Endothelial cell of umbilical vein (primary cell): ENCODE results near the gene USF3. TPM values are rescaled to one million over a fixed set of nuclear protein-coding genes. Genes with fewer than 3 reads are reported as not detected.

Experiments
- BruUV-seq: library from RNA; stranded (reverse); fragments of 400-500 nt; replicated peaks from 2 replicates; lab custom pipeline; 2021; lab: Mats Ljungman, UMichigan
- CTCF ChIA-PET: fragments of 300-600, 350-600 bp; sonication (Branson Sonifier 250); formaldehyde crosslinking; loops from one replicate; lab custom pipeline; 2021; ENCODE audit warnings: antibody characterized with exemption, inconsistent platforms; lab: Charles Lee
- POLR2A ChIA-PET: fragments of 300-600, 350-600 bp; sonication (Branson Sonifier 250); formaldehyde crosslinking; loops from one replicate; lab custom pipeline; 2021; ENCODE audit warnings: antibody characterized with exemption, inconsistent platforms; lab: Charles Lee
- DNase-seq: peaks from one replicate; pipeline ENCODE4 v3.0.0-alpha.2; 2011; ENCODE audit warnings: low read depth, low spot score
- FAIRE-seq: peaks from 2 replicates; lab custom pipeline; 2011; peaks lifted over from hg19 to GRCh38; lab: Jason Lieb, UNC
- H2AFZ ChIP-seq: 2 replicates; pipeline ENCODE4 v1.6.0; 2012; ENCODE audit warnings: low read depth, low read length, control low read depth, inconsistent platforms
- H3K27ac ChIP-seq: 2 replicates; pipeline ENCODE4 v1.5.1; 2011; ENCODE audit warnings: low read depth, mild to moderate bottlenecking, control low read depth, low read length, moderate library complexity; ENCODE audit not compliant: insufficient read depth
- H3K27me3 ChIP-seq, 2 experiments: 2 replicates each; pipeline versions ENCODE4 v1.6.0 to v1.6.1; 2011; ENCODE audit warnings: low read length in 2 of 2, mixed read lengths in 1 of 2; ENCODE audit not compliant: control insufficient read depth in 2 of 2, insufficient read depth in 2 of 2
- H3K36me3 ChIP-seq, 2 experiments: 2 replicates in 1 of 2; 3 replicates in 1 of 2; pipeline ENCODE4 v1.5.1; 2011; ENCODE audit warnings: low read length in 2 of 2, mild to moderate bottlenecking in 1 of 2, moderate library complexity in 1 of 2; ENCODE audit not compliant: control insufficient read depth in 2 of 2, insufficient read depth in 2 of 2; ENCODE audit errors: extremely low read depth in 1 of 2
- H3K4me1 ChIP-seq: 3 replicates; pipeline ENCODE4 v1.5.1; 2011; ENCODE audit warnings: mild to moderate bottlenecking, low read length; ENCODE audit not compliant: control insufficient read depth, insufficient read depth; ENCODE audit errors: extremely low read depth
- H3K4me2 ChIP-seq: 2 replicates; pipeline ENCODE4 v1.6.1; 2011; ENCODE audit warnings: low read length, control low read depth, mixed read lengths; ENCODE audit not compliant: insufficient read depth
- H3K4me3 ChIP-seq, 3 experiments: fragments of 200-600 bp in 1 of 3; sonication (generic), shearing (Covaris generic) in 1 of 3; replicated peaks in 1 of 3; 2 replicates each; pipeline ENCODE4 v1.5.1; 2011 to 2016; ENCODE audit warnings: control low read depth in 3 of 3, low read length in 3 of 3, mild to moderate bottlenecking in 2 of 3, inconsistent platforms in 1 of 3, low read depth in 1 of 3, moderate library complexity in 1 of 3; ENCODE audit not compliant: insufficient read depth in 1 of 3
- H3K79me2 ChIP-seq: 2 replicates; pipeline ENCODE4 v1.6.0; 2012; ENCODE audit warnings: low read length, inconsistent platforms; ENCODE audit not compliant: control insufficient read depth, insufficient read depth
- H3K9ac ChIP-seq: replicated peaks from 2 replicates; pipeline ENCODE3; 2011; ENCODE audit warnings: low read length, control low read depth; ENCODE audit not compliant: insufficient read depth; ENCODE audit errors: extremely low read depth
- H3K9me1 ChIP-seq: replicated peaks from 3 replicates; pipeline ENCODE4 v1.6.0; 2011; ENCODE audit warnings: mild to moderate bottlenecking, low read length; ENCODE audit not compliant: control insufficient read depth, insufficient read depth; ENCODE audit errors: extremely low read depth
- H3K9me3 ChIP-seq: replicated peaks from 2 replicates; pipeline ENCODE4 v1.5.1; 2012; ENCODE audit warnings: low read length, inconsistent platforms; ENCODE audit not compliant: control insufficient read depth, insufficient read depth
- H4K20me1 ChIP-seq: replicated peaks from 2 replicates; pipeline ENCODE3; 2011; ENCODE audit warnings: mild to moderate bottlenecking, low read length; ENCODE audit not compliant: control insufficient read depth, insufficient read depth; ENCODE audit errors: extremely low read depth
- EZH2 ChIP-seq: IDR thresholded peaks from 2 replicates; pipeline ENCODE4 v1.6.1; 2012; ENCODE audit warnings: borderline replicate concordance, low read depth, mild to moderate bottlenecking, moderate library complexity, low read length, inconsistent platforms; ENCODE audit not compliant: severe bottlenecking
- FOS ChIP-seq: IDR thresholded peaks from 2 replicates; pipeline ENCODE4 v1.6.1; 2011; ENCODE audit warnings: mild to moderate bottlenecking, low read length, moderate library complexity, borderline replicate concordance; ENCODE audit not compliant: insufficient read depth
- GATA2 ChIP-seq: IDR thresholded peaks from 2 replicates; pipeline ENCODE4 v1.7.0; 2011; ENCODE audit warnings: low read depth, mild to moderate bottlenecking, moderate library complexity, mixed read lengths, low read length; ENCODE audit not compliant: insufficient read length, insufficient read depth
- JUN ChIP-seq: IDR thresholded peaks from 2 replicates; pipeline ENCODE4 v1.6.1; 2011; ENCODE audit warnings: borderline replicate concordance, low read depth; ENCODE audit not compliant: insufficient read length, insufficient read depth
- MYC ChIP-seq: IDR thresholded peaks from one replicate; pipeline ENCODE4 v1.6.1; 2011; ENCODE audit warnings: mild to moderate bottlenecking, low read depth, low read length
- POLR2A ChIP-seq: IDR thresholded peaks from 2 replicates; pipeline ENCODE4 v1.6.1; 2012; ENCODE audit warnings: low read depth, mild to moderate bottlenecking, control low read depth, low read length
- POLR2AphosphoS5 ChIP-seq: IDR thresholded peaks from 2 replicates; pipeline ENCODE4 v1.6.1; 2012; ENCODE audit warnings: low read depth, mild to moderate bottlenecking, control low read depth, low read length, moderate library complexity; ENCODE audit not compliant: insufficient read depth
- dilution Hi-C: fragments of 300-500 bp; cut with MboI; formaldehyde crosslinking; loops from one replicate; pipeline ENCODE4 v1.15.0; 2019; ENCODE audit warnings: low sequenced_read_pairs; ENCODE audit not compliant: extremely low pct_ligation_motif_present
- intact Hi-C: fragments of 100-400 bp; cut with micrococcal nuclease; formaldehyde crosslinking; loops from one replicate; pipeline ENCODE4 v1.10.0; 2022
- polyA plus RNA-seq, 4 experiments: library from polyadenylated mRNA; depleted of rRNA in 3 of 4; stranded (reverse) in 3 of 4; unstranded in 1 of 4; fragments of >200 nt; gene quantifications; 2 replicates each; pipeline versions ENCODE4 v1.2.1 to v1.2.3, GENCODE V29; 2011 to 2012; ENCODE audit warnings: missing spikeins in 1 of 4
- total RNA-seq: library from RNA; stranded (reverse); gene quantifications from 2 replicates; pipeline ENCODE4 v1.2.3, GENCODE V29; 2021
- TF ChIP-seq, protein P1 (sequence below): IDR thresholded peaks from 2 replicates; pipeline ENCODE4 v1.6.1; 2011; ENCODE audit not compliant: insufficient read depth, insufficient read length
- TF ChIP-seq, protein P2 (sequence below), 2 donors: IDR thresholded peaks; 1 replicate in 1 of 2; 2 replicates in 1 of 2; pipeline ENCODE4 v1.5.1; 2011; ENCODE audit warnings: low read length in 2 of 2, mild to moderate bottlenecking in 2 of 2, moderate library complexity in 2 of 2, control low read depth in 1 of 2, inconsistent platforms in 1 of 2, low read depth in 1 of 2; ENCODE audit not compliant: insufficient read depth in 1 of 2; ENCODE audit errors: extremely low read depth in 1 of 2

The USF3 gene
- total and polyA plus RNA-seq, 2 donors (not counting 3 experiments of a cell fraction or from before 2014, with no cell fraction given): 7.0 to 10.5 TPM

DNA sequence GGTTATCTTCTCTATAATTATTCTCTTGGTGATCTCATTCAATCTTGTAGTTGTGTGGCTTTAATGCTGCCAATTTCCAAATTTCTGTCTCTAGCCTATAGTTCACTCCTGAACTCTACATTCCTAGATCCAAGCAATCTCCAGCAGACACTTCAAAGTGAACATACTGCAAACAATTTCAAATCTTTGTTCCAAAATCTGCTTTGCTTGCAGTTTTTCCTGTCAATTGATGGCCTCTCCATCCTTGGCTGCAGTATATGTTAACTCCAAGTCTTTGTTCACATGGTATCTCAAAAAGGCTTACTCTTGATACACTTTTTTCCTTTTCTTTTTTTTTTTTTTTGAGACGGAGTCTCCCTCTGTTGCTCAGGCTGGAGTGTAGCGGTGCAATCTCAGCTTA, 32.2 kb upstream of the USF3 start:
- H3K27me3 ChIP-seq: no peaks in the 10 kb centered on the region
- H3K4me2 ChIP-seq: no peak overlapping the region
- peaks cover 8% of the 10 kb centered on the region for H4K20me1 ChIP-seq
- DNase-seq (no peak), FAIRE-seq (no peak)
- H3K9me1 ChIP-seq: no peaks in the 10 kb centered on the region
- no peaks in the 10 kb centered on the region for H3K4me1 ChIP-seq
- H3K9ac ChIP-seq: no peak overlapping the region
- no peak overlapping the region for H2AFZ ChIP-seq
- no TSS peak for BruUV-seq
- peaks cover 0 to 2% of the 10 kb centered on the region in 2 experiments for H3K36me3 ChIP-seq
- TF ChIP-seq, protein P1, sequence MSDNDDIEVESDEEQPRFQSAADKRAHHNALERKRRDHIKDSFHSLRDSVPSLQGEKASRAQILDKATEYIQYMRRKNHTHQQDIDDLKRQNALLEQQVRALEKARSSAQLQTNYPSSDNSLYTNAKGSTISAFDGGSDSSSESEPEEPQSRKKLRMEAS: no peak
- TF ChIP-seq MYC (no peak), FOS (no peak), GATA2 (no peak), EZH2 (no peak), POLR2AphosphoS5 (no peak), POLR2A (no peak), JUN (no peak)
- TF ChIP-seq, protein P2, sequence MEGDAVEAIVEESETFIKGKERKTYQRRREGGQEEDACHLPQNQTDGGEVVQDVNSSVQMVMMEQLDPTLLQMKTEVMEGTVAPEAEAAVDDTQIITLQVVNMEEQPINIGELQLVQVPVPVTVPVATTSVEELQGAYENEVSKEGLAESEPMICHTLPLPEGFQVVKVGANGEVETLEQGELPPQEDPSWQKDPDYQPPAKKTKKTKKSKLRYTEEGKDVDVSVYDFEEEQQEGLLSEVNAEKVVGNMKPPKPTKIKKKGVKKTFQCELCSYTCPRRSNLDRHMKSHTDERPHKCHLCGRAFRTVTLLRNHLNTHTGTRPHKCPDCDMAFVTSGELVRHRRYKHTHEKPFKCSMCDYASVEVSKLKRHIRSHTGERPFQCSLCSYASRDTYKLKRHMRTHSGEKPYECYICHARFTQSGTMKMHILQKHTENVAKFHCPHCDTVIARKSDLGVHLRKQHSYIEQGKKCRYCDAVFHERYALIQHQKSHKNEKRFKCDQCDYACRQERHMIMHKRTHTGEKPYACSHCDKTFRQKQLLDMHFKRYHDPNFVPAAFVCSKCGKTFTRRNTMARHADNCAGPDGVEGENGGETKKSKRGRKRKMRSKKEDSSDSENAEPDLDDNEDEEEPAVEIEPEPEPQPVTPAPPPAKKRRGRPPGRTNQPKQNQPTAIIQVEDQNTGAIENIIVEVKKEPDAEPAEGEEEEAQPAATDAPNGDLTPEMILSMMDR (IDR thresholded peaks at IDR 0.05; ENCODE audit: extremely low read depth in 1 of 2, insufficient read depth in 1 of 2, low read depth in 1 of 2, low read length in 2 of 2): no peak
- intact Hi-C loops: no loop called here
- no peak overlapping the region for H3K4me3 ChIP-seq
- dilution Hi-C loops: no loop called here
- H3K79me2 ChIP-seq: peaks cover 94% of the 10 kb centered on the region
- H3K9me3 ChIP-seq: no peaks in the 10 kb centered on the region
- ChIA-PET CTCF (interaction anchor here (1.1 to 2.3 kb wide), 2 partner anchors 8 to 427 kb away, joined by 3 to 10 read pairs; no protein-coding TSS in a partner anchor), POLR2A (no interaction called here)
- no peak overlapping the region for H3K27ac ChIP-seq
